ENCODE results near the gene PRKCA. TPM values are rescaled to one million over a fixed set of nuclear protein-coding genes. Genes with fewer than 3 reads are reported as not detected.

The PRKCA gene
- total and polyA plus RNA-seq, 2 donors (not counting 3 experiments of a cell fraction or from before 2014, with no cell fraction given): 7.5 to 34.2 TPM

GRCh38 chr17:66733759-66734158 lies 431.3 kb downstream of the PRKCA start:
- Histone ChIP-seq H3K4me1 (ENCODE audit: control insufficient read depth, extremely low read depth, insufficient read depth, low read length) (no peaks in the 10 kb centered on the region), H4K20me1 (replicated peaks; ENCODE audit: control insufficient read depth, extremely low read depth, insufficient read depth, low read length) (no peaks in the 10 kb centered on the region), H3K4me3 (replicated peaks in 1 of 3; ENCODE audit: insufficient read depth in 1 of 3, low read depth in 1 of 3, low read length in 3 of 3) (no peak overlapping the region), H3K4me2 (ENCODE audit: insufficient read depth, low read length) (no peak overlapping the region), H3K9me3 (replicated peaks; ENCODE audit: control insufficient read depth, insufficient read depth, low read length) (no peaks in the 10 kb centered on the region), H3K27ac (ENCODE audit: insufficient read depth, low read depth, low read length) (no peak overlapping the region), H3K9ac (replicated peaks; ENCODE audit: extremely low read depth, insufficient read depth, low read length) (no peak overlapping the region), H3K79me2 (ENCODE audit: control insufficient read depth, insufficient read depth, low read length) (no peaks in the 10 kb centered on the region), H3K36me3 (ENCODE audit: control insufficient read depth in 2 of 2, extremely low read depth in 1 of 2, insufficient read depth in 2 of 2, low read length in 2 of 2) (no peaks in the 10 kb centered on the region), H3K27me3 (ENCODE audit: control insufficient read depth in 2 of 2, insufficient read depth in 2 of 2, low read length in 2 of 2) (no peaks in the 10 kb centered on the region), H3K9me1 (replicated peaks; ENCODE audit: control insufficient read depth, extremely low read depth, insufficient read depth, low read length) (no peaks in the 10 kb centered on the region), H2AFZ (ENCODE audit: low read depth, low read length) (no peak overlapping the region)
- POLR2A ChIA-PET: no interaction called here
- CTCF ChIA-PET: no interaction called here
- dilution Hi-C loops (cut with MboI; ENCODE audit: extremely low pct_ligation_motif_present, low sequenced_read_pairs) (no loop called here), intact Hi-C loops (cut with micrococcal nuclease) (no loop called here)
- DNase-seq (ENCODE audit: low read depth, low spot score) (no peak), FAIRE-seq (no peak)
- BruUV-seq (replicated peaks): no TSS peak
- TF ChIP-seq FOS (IDR thresholded peaks at IDR 0.05; ENCODE audit: borderline replicate concordance, insufficient read depth, low read length): no peak
- TF ChIP-seq, protein P1, sequence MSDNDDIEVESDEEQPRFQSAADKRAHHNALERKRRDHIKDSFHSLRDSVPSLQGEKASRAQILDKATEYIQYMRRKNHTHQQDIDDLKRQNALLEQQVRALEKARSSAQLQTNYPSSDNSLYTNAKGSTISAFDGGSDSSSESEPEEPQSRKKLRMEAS (IDR thresholded peaks at IDR 0.05; ENCODE audit: insufficient read depth, insufficient read length): no peak
- no peak for TF ChIP-seq POLR2AphosphoS5 (IDR thresholded peaks at IDR 0.05; ENCODE audit: insufficient read depth, low read depth, low read length)
- TF ChIP-seq EZH2 (IDR thresholded peaks at IDR 0.05; ENCODE audit: borderline replicate concordance, low read depth, low read length, severe bottlenecking): no peak
- no peak for TF ChIP-seq MYC (IDR thresholded peaks at IDR 0.05; ENCODE audit: low read depth, low read length)
- no peak for TF ChIP-seq JUN (IDR thresholded peaks at IDR 0.05; ENCODE audit: borderline replicate concordance, insufficient read depth, insufficient read length, low read depth)
- no peak for TF ChIP-seq GATA2 (IDR thresholded peaks at IDR 0.05; ENCODE audit: insufficient read depth, insufficient read length, low read depth, low read length)
- TF ChIP-seq POLR2A (IDR thresholded peaks at IDR 0.05; ENCODE audit: low read depth, low read length): no peak
- TF ChIP-seq, protein P2, sequence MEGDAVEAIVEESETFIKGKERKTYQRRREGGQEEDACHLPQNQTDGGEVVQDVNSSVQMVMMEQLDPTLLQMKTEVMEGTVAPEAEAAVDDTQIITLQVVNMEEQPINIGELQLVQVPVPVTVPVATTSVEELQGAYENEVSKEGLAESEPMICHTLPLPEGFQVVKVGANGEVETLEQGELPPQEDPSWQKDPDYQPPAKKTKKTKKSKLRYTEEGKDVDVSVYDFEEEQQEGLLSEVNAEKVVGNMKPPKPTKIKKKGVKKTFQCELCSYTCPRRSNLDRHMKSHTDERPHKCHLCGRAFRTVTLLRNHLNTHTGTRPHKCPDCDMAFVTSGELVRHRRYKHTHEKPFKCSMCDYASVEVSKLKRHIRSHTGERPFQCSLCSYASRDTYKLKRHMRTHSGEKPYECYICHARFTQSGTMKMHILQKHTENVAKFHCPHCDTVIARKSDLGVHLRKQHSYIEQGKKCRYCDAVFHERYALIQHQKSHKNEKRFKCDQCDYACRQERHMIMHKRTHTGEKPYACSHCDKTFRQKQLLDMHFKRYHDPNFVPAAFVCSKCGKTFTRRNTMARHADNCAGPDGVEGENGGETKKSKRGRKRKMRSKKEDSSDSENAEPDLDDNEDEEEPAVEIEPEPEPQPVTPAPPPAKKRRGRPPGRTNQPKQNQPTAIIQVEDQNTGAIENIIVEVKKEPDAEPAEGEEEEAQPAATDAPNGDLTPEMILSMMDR (IDR thresholded peaks at IDR 0.05; ENCODE audit: extremely low read depth in 1 of 2, insufficient read depth in 1 of 2, low read depth in 1 of 2, low read length in 2 of 2): no peak

Data from endothelial cell of umbilical vein (primary cell).